ENCODE results near the gene SLC39A7.
A peak's percentile ranks its signal among the peaks of the same experiment; 100 is the strongest.

The SLC39A7 gene

DNA sequence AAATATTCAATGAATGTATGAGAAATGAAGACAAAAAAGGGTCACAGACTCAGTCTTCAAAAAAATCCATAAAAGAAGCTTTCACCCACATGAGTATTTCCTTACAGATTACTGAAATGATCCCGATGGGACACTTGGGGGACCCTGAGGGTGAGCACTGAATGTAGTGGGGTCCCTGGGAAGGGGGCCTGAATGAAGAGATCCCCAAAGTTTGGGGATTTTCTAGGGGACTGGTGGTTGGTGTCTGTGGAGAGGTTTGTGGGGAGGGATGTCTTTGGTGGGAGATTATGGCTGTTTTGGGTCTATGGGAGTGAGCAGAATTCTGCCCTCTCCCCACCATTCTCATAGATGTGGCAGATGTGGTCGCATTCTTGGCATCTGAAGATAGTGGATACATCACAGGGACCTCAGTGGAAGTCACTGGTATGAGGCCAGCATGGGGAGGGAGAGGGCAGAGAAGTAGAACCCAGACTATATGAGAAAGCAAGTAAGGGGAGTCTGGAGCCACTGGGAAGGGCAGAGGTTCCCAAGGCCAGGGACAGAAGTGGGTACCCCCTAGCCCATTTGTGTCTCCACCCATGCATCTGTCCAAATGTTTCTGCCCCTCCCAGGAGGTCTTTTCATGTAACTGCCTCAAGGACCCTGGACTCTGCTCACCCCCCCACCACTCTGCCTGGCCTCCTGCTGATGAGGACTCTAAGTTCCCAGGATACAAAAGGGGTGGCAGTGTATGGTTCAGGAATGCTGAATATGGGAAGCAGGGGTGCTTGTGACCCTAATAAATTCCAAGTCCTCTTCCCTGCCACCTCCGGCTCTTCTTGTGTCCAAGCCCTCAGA lies 5.6 kb downstream of the SLC39A7 start:
- no peak for DNase-seq (ENCODE audit: low spot score)
- TF ChIP-seq, protein P1, sequence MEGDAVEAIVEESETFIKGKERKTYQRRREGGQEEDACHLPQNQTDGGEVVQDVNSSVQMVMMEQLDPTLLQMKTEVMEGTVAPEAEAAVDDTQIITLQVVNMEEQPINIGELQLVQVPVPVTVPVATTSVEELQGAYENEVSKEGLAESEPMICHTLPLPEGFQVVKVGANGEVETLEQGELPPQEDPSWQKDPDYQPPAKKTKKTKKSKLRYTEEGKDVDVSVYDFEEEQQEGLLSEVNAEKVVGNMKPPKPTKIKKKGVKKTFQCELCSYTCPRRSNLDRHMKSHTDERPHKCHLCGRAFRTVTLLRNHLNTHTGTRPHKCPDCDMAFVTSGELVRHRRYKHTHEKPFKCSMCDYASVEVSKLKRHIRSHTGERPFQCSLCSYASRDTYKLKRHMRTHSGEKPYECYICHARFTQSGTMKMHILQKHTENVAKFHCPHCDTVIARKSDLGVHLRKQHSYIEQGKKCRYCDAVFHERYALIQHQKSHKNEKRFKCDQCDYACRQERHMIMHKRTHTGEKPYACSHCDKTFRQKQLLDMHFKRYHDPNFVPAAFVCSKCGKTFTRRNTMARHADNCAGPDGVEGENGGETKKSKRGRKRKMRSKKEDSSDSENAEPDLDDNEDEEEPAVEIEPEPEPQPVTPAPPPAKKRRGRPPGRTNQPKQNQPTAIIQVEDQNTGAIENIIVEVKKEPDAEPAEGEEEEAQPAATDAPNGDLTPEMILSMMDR (IDR thresholded peaks at IDR 0.05; ENCODE audit: borderline replicate concordance, control extremely low read depth, extremely low read depth, insufficient read depth, missing control alignments) = no peak
- in situ Hi-C loops (cut with MboI; ENCODE audit: low sequenced_read_pairs, unreplicated experiment) = no loop called here

DNA sequence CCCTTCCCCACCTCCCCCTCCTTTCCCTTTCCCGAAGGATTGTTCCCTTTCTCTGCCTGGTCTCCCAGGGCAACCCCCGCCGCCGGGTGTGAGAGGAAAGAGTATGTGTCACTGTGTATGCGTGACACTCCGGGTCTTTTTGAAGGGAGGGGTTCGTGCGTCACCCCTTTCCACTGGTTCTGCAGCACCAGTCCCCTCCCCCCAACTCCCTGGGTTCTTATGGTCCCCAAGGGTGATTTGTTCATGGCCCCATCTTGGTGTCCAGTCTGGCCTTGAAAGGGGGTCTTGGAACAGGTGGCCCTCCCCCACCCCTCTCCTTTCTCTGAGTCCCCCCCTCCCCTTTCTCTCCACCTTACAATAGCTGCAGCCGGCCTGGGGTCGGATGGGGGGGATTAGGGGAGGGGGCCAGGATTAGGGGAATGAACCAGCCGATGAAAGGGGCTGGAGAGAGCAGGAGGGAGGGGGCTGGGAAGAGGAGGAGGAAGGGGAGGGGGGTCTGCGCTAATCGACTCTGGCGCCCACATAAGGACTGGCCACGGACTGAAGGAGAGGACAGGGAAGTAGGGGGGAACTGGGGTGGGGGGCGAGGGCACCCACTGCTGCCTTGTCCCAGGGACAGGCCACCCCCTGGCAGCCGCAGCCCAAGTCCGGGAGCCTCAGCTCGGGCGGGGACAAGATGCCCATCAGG lies 6.3 kb downstream of the SLC39A7 start:
- TF ChIP-seq, protein P1 (IDR thresholded peaks at IDR 0.05; ENCODE audit: borderline replicate concordance, control extremely low read depth, extremely low read depth, insufficient read depth, missing control alignments) = no peak
- in situ Hi-C loops (cut with MboI; ENCODE audit: low sequenced_read_pairs, unreplicated experiment) = no loop called here
- no peak for DNase-seq (ENCODE audit: low spot score)

DNA sequence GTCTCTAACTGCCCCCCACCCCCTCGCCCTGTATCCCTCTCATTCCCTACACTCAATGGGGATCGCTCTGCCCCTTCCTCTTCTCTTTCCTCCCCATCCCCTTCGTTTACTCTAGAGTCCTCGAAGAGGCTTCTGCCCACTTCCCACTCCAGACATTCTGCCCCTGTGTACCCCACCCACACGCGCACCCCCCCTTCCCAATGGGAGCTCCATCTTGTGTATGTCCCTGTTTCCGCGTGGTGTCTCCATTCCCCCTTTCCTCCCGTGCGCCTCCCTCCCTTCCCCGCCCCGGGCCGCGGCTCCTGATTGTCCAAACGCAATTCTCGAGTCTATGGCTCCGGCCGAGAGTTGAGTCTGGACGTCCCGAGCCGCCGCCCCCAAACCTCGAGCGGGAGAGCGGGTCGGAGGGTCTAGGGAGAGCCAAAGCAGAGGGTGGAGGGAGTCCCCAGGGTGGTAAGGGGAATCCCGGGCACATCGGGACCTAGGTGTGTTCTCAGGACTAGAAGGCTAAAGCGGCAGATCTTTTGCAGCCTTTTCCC lies 7.0 kb downstream of the SLC39A7 start:
- in situ Hi-C loops (cut with MboI; ENCODE audit: low sequenced_read_pairs, unreplicated experiment) = no loop called here
- DNase-seq (ENCODE audit: low spot score) = no peak
- TF ChIP-seq, protein P1 (IDR thresholded peaks at IDR 0.05; ENCODE audit: borderline replicate concordance, control extremely low read depth, extremely low read depth, insufficient read depth, missing control alignments) = no peak

DNA sequence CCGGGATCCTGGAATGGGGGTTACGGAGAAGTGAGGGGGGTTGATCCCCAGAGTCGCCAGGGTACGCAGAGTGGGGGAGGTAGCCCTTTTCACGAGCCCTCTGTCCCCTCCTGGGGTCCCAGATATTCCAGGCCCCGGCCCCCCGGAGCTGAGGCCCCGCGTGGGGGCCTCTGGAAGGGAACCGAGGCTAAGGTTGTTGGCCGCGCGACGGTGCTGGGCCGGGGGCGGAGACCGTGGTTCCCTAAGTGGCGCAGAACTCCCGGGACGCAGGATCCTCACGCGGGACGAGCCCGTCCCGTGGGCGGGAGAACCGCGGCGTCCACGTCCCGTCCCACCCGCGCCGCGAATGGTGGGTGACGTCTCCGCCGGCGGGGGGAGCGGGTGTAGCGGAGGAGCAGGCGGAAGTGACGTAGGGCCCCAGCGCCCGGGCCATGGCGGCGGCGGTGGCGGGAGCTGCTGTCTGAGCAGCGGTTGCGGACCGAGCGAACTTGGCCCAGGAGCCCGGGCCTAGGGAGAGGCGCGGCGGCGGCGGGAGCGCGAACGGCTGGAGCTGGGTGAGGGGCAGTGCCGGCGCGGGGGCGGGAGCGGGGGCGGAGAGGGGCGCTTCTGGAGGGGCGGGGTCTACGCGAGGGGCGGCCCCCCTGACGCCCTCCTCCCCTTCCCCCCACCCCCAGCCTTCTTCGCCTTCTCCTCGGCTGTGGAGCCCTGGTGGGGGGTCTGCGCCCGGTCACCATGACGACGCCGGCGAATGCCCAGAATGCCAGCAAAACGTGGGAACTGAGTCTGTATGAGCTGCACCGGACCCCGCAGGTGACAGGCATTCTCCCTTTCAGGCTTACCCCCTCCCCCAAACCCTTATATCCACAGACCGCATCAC lies 7.7 kb downstream of the SLC39A7 start, which contains the start of gene RING1:
RING1 (plus strand) TSS at position 410 of the 877 bp plus-strand sequence; CDS start at position 733, 323 bp downstream.
- TF ChIP-seq, protein P1 (IDR thresholded peaks at IDR 0.05; ENCODE audit: borderline replicate concordance, control extremely low read depth, extremely low read depth, insufficient read depth, missing control alignments) = no peak
- peak; percentile 97 for DNase-seq (ENCODE audit: low spot score)
- in situ Hi-C loops (cut with MboI; ENCODE audit: low sequenced_read_pairs, unreplicated experiment) = no loop called here

DNA sequence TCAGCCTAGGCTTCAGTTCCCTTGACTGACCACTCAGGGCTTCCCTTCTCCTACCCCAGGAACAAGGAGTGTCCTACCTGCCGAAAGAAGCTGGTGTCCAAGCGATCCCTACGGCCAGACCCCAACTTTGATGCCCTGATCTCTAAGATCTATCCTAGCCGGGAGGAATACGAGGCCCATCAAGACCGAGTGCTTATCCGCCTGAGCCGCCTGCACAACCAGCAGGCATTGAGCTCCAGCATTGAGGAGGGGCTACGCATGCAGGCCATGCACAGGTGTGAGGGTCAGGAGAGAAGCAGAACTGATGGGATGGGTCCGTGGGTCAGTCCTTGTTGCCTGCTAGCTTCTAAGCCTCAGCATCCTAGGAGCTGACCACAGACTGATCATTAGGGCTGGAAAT lies 9.2 kb downstream of the SLC39A7 start:
- TF ChIP-seq, protein P1 (IDR thresholded peaks at IDR 0.05; ENCODE audit: borderline replicate concordance, control extremely low read depth, extremely low read depth, insufficient read depth, missing control alignments) = no peak
- in situ Hi-C loops (cut with MboI; ENCODE audit: low sequenced_read_pairs, unreplicated experiment) = no loop called here
- no peak for DNase-seq (ENCODE audit: low spot score)

DNA sequence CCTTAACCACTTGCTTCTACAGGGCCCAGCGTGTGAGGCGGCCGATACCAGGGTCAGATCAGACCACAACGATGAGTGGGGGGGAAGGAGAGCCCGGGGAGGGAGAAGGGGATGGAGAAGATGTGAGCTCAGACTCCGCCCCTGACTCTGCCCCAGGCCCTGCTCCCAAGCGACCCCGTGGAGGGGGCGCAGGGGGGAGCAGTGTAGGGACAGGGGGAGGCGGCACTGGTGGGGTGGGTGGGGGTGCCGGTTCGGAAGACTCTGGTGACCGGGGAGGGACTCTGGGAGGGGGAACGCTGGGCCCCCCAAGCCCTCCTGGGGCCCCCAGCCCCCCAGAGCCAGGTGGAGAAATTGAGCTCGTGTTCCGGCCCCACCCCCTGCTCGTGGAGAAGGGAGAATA lies 10.5 kb downstream of the SLC39A7 start:
- TF ChIP-seq, protein P1 (IDR thresholded peaks at IDR 0.05; ENCODE audit: borderline replicate concordance, control extremely low read depth, extremely low read depth, insufficient read depth, missing control alignments) = no peak
- in situ Hi-C loops (cut with MboI; ENCODE audit: low sequenced_read_pairs, unreplicated experiment) = no loop called here
- peak; percentile 6 for DNase-seq (ENCODE audit: low spot score)

Measured in GM13976 (cell line).